Frontal cortex (tissue), 4 donors: ENCODE data around the gene SARS2. TPM values are rescaled to one million over a fixed set of nuclear protein-coding genes. Genes with fewer than 3 reads are reported as not detected.
"Not testable (repeated sequence)": the region's sequence is repeated elsewhere in the genome, so short reads cannot be mapped to it uniquely, and the experiment has no call there.

ENCODE experiments used
- DNase-seq, 2 donors: peaks; one replicate each; pipeline ENCODE4 v3.0.0; 2012; ENCODE audit warnings: low spot score in 2 of 2
- FAIRE-seq: peaks from 2 replicates; lab custom pipeline; 2012; peaks lifted over from hg19 to GRCh38; lab: Jason Lieb, UNC
- total RNA-seq: library from RNA; depleted of rRNA; stranded (reverse); fragments of >200 nt; gene quantifications from one replicate; pipeline ENCODE4 v1.2.3, GENCODE V29; 2014
- donor health status: control.
- donor health status: control.
- donor health status: control.

SARS2 gene
- total RNA-seq, 1 donor from 2014 or later: 6.9 TPM

DNA sequence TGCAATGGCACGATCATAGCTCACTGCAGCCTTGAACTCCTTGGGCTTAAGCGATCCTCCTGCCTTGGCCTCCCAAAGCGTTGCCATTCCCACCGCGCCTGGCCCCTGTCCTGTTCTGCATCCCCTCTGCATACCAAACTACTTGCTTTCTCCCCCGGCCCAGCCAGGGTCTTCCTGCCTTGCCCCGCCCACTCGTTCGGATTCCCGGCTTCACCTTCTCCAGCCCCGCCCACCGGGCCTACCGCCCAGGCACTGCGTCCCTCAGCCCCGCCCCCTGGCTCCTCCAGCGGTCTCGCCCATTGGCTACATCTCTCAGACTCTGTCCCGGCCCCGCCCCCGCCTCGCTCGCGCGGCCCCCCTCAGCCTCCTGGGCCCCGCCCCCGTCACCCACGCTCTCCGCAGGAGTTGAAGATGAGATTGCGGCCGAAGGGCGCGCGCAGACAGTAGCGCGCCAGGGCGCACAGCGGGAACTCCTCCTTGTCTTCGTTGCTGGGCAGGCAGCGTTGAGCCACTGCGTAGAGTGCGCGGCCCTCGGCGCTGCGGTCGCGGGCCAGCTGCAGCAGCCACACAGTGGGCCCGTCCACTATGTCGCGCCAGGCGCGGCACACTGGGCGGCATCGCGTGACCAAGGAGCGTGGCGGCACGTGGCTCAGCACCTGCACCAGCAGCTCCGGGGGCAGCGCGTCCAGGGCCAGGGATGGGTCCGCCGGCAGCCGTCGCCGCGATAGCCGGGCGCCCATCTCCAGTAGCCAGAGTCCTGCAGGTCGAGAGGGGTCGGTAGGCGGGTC lies 19.2 kb upstream of the SARS2 start:
- FAIRE-seq (no peak), DNase-seq (peak; percentile 82 to 93)

GRCh38 chr19:38946229-38947010 lies 15.9 kb upstream of the SARS2 start:
- DNase-seq: no peak
- no peak for FAIRE-seq

GRCh38 chr19:38945562-38946228 lies 15.1 kb upstream of the SARS2 start:
- DNase-seq (no peak), FAIRE-seq (no peak)

- FAIRE-seq (no peak), DNase-seq (no peak)
Measured at GRCh38 chr19:38944981-38945506, 14.5 kb upstream of the SARS2 start.

GRCh38 chr19:38942471-38943181 lies 12.1 kb upstream of the SARS2 start:
- no peak for FAIRE-seq
- DNase-seq: no peak

GRCh38 chr19:38941979-38942378 lies 11.4 kb upstream of the SARS2 start:
- no peak for DNase-seq
- no peak for FAIRE-seq

DNA sequence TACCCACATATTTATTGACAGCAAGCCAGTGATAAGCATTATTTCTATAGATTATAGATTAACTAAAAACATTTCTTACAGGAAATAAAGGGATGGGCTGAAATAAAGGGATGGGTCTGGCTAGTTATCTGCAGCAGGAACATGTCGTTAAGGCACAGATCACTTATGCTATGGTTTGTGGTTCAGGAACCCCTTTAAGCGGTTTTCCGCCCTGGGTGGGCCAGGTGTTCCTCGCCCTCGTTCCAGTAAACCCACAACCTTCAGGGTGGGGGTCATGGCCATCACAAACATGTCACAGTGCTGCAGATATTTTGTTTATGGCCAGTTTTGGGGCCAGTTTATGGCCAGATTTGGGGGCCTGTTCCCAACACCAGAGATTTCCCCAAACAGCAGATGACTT lies 10.9 kb upstream of the SARS2 start:
- DNase-seq, FAIRE-seq: not testable (repeated sequence)

DNA sequence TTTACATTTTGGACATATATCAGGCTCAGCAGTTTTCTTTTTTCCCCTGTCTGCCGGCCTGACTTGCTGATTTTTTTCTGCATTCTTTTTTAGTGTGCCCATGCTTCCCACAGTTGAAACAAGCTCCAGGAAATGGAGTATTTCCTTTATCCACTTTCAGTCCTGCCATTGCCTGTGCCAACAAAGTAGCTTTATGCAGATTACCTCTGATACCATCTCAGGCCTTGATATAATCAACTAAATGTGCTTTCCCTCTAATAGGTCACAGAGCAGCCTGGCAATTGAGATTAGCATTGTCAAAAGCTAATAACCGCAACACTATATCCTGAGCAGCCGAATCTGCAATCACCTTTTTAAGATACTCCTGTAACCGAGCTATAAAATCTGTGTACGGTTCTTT lies 9.4 kb upstream of the SARS2 start:
- FAIRE-seq: no peak

DNA sequence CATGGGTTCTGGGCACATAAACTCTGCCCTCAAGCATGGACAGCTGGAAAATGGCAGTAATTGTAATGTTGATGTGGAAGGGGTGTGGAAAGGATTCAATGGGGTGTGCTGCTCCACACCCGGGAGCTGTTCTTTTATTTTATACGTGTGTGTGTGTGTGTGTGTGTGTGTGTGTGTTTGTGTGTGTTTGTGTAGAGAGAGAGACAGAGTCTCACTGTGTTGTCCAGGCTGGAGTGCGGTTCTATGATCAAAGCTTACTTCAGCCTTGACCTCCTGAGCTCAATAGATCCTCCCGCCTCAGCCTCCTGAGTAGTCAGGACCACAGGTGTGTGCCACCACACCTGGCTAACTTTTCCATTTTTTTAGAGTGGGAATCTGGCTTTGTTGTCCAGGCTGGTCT lies 3.0 kb upstream of the SARS2 start:
- no peak for FAIRE-seq
- no peak for DNase-seq

More for the DNA sequence above, 9.4 kb upstream of the SARS2 start:
- no peak for DNase-seq

GRCh38 chr19:38932425-38933179 lies 2.0 kb upstream of the SARS2 start:
- no peak for DNase-seq
- FAIRE-seq: no peak

GRCh38 chr19:38931521-38931793 lies 894 bp upstream of the SARS2 start:
- FAIRE-seq (no peak), DNase-seq (no peak)

- peak; percentile 99 for DNase-seq
- peak; percentile 93 for FAIRE-seq
Measured at GRCh38 chr19:38930776-38931520, 385 bp upstream of the SARS2 start, which contains the start of gene MRPS12. TSS of gene MRPS12 (plus strand) at chr19:38930944. CDS start at chr19:38931295, 351 bp downstream.

DNA sequence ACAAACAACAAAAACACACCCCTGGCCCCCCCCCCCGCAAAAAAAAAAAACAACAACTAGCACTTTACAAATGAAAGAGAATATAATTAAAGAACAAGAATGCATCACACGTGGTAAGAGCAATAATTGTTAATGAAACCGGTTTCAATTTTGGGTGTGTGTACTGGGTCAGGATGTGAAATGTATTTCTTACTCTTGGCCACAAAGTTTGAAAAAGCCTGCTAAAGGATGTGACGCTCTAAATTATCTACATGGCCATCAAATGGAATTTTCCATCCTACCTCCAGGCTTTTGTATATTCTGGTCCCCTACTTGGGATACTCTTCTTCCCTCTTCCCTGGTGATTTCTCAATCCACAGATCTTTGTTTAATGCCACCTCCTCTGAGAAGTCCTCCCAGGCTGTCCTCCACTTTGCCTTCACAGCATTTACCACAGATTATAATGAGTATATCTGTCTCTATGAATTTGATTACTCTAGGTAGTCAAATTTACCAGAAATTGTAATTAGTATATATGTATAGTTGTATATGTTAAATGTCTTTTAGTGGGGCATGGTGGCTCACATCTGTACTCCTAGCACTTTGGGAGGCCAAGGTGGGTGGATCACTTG lies 2.1 kb downstream of the SARS2 start:
- DNase-seq (no peak), FAIRE-seq (no peak)

DNA sequence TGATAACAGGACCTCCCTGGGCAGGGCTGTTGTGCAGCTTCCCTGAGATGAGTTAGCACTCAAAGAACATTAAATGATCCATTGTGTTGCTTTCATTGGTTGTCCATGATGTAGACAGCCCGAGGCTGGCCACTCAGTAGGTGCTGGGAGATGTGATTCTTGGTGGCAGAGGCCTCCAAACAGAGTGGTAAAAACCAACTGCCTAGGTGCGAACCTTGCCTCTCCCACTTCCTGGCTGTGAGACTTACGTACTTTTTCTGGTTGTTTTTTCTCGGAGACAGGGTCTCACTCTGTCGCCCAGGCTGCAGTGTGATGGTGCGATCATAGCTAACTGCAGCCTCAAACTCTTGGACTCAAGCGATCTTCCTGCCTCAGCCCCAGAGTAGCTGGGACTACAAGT lies 6.2 kb downstream of the SARS2 start:
- DNase-seq (no peak), FAIRE-seq (no peak)

- no peak for DNase-seq
- FAIRE-seq: no peak
Measured at GRCh38 chr19:38922482-38922881, 8.1 kb downstream of the SARS2 start.

DNA sequence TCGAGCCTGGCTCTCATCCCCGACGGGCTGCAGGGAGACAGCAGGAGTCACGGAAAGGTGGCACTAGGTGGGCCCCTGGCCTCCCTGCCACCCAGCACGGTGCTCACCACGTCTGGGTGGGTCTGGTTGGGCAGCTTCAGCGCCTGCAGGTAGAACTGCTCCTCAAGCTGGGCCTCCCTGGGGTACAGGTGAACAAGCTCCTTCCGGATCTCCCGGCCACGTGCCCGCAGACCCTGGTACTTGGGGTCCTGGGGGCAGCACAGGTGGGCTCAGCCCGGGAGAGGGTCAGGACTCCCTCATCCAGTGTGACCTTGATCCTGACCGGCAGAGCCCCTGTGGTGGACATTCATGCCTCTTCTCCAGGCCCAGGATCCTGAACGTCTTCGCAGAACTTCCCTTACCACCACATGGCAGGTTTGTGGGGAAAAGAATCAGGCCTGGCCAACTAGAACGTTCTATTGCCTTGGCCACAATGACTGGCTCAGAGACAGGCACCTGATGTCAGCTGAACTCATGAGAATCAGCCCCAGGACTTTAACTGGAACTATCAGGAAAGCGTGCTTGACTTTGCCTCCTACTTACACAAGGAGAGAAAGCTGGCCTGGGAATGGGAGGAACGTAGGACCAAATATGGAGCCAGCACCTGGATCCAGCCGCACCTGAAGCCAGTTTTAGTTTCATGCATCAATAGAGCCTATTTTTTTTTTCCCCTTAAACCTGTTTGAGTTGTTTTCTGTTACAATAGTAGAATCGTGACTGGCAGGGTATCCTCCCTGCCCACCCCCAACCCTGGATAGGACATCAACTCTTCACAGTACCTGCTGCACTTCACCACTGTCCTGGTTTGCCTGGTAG lies 8.9 kb downstream of the SARS2 start:
- no peak for FAIRE-seq
- DNase-seq: no peak
